Endothelial cell (in vitro differentiated cells): Measurements from ENCODE around the gene NT5DC1. TPM values are rescaled to one million over a fixed set of nuclear protein-coding genes. Genes with fewer than 3 reads are reported as not detected.

Experiments
- DNase-seq: peaks from one replicate; pipeline ENCODE4 v3.0.0; 2021; ENCODE audit warnings: low spot score
- H3K27ac Mint-ChIP-seq: one replicate; pipeline ENCODE4 v1.8.0; 2021; ENCODE audit warnings: mixed read lengths, inconsistent platforms; ENCODE audit not compliant: unreplicated experiment
- H3K27me3 Mint-ChIP-seq: one replicate; pipeline ENCODE4 v1.8.0; 2021; ENCODE audit warnings: mild to moderate bottlenecking, moderate library complexity, mixed read lengths, inconsistent platforms; ENCODE audit not compliant: unreplicated experiment
- H3K36me3 Mint-ChIP-seq: one replicate; pipeline ENCODE4 v1.8.0; 2021; ENCODE audit warnings: mild to moderate bottlenecking, low read depth, mixed read lengths, inconsistent platforms; ENCODE audit not compliant: unreplicated experiment
- H3K4me1 Mint-ChIP-seq: one replicate; pipeline ENCODE4 v1.8.0; 2021; ENCODE audit warnings: mild to moderate bottlenecking, mixed read lengths, inconsistent platforms; ENCODE audit not compliant: unreplicated experiment
- H3K4me3 Mint-ChIP-seq: one replicate; pipeline ENCODE4 v1.8.0; 2021; ENCODE audit warnings: mild to moderate bottlenecking, mixed read lengths, inconsistent platforms; ENCODE audit not compliant: unreplicated experiment
- H3K9me3 Mint-ChIP-seq: one replicate; pipeline ENCODE4 v1.8.0; 2021; ENCODE audit warnings: mixed read lengths, inconsistent platforms; ENCODE audit not compliant: unreplicated experiment
- total RNA-seq: library from RNA; stranded (reverse); fragmentation: NEBNext Ultra II Directional; extraction: Animal tissue kit (Norgen Biotek cat#: 25700); gene quantifications from one replicate; pipeline ENCODE4 v1.2.1, GENCODE V29; 2021; ENCODE audit not compliant: unreplicated experiment
- TF ChIP-seq, protein P1 (sequence below): fragments of 200-600 bp; sonication (generic); IDR thresholded peaks from one replicate; pipeline ENCODE4 v1.5.0; 2021; ENCODE audit warnings: antibody characterized with exemption; ENCODE audit not compliant: unreplicated experiment

Gene NT5DC1
- total RNA-seq, 1 donor from 2014 or later = 33.9 TPM

- Mint-ChIP-seq H3K36me3 (no peaks in the 10 kb centered on the region), H3K9me3 (no peaks in the 10 kb centered on the region), H3K27ac (no peak overlapping the region), H3K4me1 (no peaks in the 10 kb centered on the region), H3K27me3 (no peaks in the 10 kb centered on the region), H3K4me3 (no peak overlapping the region)
- TF ChIP-seq, protein P1, sequence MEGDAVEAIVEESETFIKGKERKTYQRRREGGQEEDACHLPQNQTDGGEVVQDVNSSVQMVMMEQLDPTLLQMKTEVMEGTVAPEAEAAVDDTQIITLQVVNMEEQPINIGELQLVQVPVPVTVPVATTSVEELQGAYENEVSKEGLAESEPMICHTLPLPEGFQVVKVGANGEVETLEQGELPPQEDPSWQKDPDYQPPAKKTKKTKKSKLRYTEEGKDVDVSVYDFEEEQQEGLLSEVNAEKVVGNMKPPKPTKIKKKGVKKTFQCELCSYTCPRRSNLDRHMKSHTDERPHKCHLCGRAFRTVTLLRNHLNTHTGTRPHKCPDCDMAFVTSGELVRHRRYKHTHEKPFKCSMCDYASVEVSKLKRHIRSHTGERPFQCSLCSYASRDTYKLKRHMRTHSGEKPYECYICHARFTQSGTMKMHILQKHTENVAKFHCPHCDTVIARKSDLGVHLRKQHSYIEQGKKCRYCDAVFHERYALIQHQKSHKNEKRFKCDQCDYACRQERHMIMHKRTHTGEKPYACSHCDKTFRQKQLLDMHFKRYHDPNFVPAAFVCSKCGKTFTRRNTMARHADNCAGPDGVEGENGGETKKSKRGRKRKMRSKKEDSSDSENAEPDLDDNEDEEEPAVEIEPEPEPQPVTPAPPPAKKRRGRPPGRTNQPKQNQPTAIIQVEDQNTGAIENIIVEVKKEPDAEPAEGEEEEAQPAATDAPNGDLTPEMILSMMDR = no peak
- DNase-seq = no peak
These were observed 56.0 kb downstream of the NT5DC1 start for GRCh38 chr6:116156405-116157326.

- no peaks in the 10 kb centered on the region for H3K9me3 Mint-ChIP-seq
- no peaks in the 10 kb centered on the region for H3K36me3 Mint-ChIP-seq
- no peaks in the 10 kb centered on the region for H3K27me3 Mint-ChIP-seq
These were observed 56.7 kb downstream of the NT5DC1 start for GRCh38 chr6:116157391-116157790.

GRCh38 chr6:116158641-116159040, 58.0 kb downstream of the NT5DC1 start:
- Mint-ChIP-seq H3K9me3 (no peaks in the 10 kb centered on the region), H3K4me3 (no peak overlapping the region), H3K36me3 (no peaks in the 10 kb centered on the region), H3K27me3 (no peaks in the 10 kb centered on the region), H3K27ac (no peak overlapping the region), H3K4me1 (no peaks in the 10 kb centered on the region)
- DNase-seq = no peak
- TF ChIP-seq, protein P1 = no peak

More at GRCh38 chr6:116157391-116157790, 56.7 kb downstream of the NT5DC1 start:
- no peak overlapping the region for H3K4me3 Mint-ChIP-seq
- no peak overlapping the region for H3K27ac Mint-ChIP-seq
- no peak for DNase-seq
- H3K4me1 Mint-ChIP-seq = no peaks in the 10 kb centered on the region
- TF ChIP-seq, protein P1 = no peak

- no peak for DNase-seq
- H3K9me3 Mint-ChIP-seq = no peaks in the 10 kb centered on the region
- TF ChIP-seq, protein P1 = no peak
- H3K27ac Mint-ChIP-seq = no peak overlapping the region
- H3K36me3 Mint-ChIP-seq = no peaks in the 10 kb centered on the region
- H3K4me3 Mint-ChIP-seq = no peak overlapping the region
- H3K4me1 Mint-ChIP-seq = no peaks in the 10 kb centered on the region
- H3K27me3 Mint-ChIP-seq = no peaks in the 10 kb centered on the region
These were observed 59.3 kb downstream of the NT5DC1 start for GRCh38 chr6:116159782-116160524.
